ENCODE measurements around the gene ZNF366. TPM values are rescaled to one million over a fixed set of nuclear protein-coding genes. Genes with fewer than 3 reads are reported as not detected.

ZNF366 gene
- total RNA-seq, 2 donors from 2014 or later: not detected

DNA sequence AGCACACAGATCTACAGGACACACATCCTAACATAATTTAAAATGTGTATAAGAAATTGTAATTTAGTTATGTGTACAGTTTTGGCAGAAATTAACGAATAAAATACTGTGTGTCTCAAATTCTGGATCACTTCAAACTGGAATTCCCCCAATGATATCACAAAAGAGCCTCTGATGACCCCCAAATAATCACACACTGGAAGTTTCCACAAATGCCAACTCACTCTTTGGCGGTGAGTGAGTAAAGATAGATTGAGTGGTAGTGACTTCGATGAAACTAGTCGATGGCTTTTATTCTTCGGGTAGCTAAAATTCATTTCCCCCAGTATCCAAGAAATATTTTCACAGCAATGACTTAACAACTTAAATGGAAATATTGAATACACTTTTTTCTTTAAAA lies 2.2 kb downstream of the ZNF366 start:
- no peak overlapping the region for H3K9ac ChIP-seq (ENCODE audit: extremely low read depth, low read length, poor library complexity, severe bottlenecking)
- Mint-ChIP-seq H3K27me3 (ENCODE audit: insufficient read depth) (no peaks in the 10 kb centered on the region), H3K27ac (no peak overlapping the region), H3K9me3 (no peaks in the 10 kb centered on the region), H3K4me3 (no peak overlapping the region), H3K4me1 (peaks cover 14% of the 10 kb centered on the region), H3K36me3 (ENCODE audit: low read depth) (no peaks in the 10 kb centered on the region)
- no peak overlapping the region for H3K4me3 ChIP-seq (ENCODE audit: low read length)
- WGBS, 2 experiments (ENCODE audit: insufficient coverage in 1 of 2, insufficient read length in 1 of 2): 96 to 100% methylated on average over 1 to 5 of the region's 5 CpGs
- TF ChIP-seq, protein P1, sequence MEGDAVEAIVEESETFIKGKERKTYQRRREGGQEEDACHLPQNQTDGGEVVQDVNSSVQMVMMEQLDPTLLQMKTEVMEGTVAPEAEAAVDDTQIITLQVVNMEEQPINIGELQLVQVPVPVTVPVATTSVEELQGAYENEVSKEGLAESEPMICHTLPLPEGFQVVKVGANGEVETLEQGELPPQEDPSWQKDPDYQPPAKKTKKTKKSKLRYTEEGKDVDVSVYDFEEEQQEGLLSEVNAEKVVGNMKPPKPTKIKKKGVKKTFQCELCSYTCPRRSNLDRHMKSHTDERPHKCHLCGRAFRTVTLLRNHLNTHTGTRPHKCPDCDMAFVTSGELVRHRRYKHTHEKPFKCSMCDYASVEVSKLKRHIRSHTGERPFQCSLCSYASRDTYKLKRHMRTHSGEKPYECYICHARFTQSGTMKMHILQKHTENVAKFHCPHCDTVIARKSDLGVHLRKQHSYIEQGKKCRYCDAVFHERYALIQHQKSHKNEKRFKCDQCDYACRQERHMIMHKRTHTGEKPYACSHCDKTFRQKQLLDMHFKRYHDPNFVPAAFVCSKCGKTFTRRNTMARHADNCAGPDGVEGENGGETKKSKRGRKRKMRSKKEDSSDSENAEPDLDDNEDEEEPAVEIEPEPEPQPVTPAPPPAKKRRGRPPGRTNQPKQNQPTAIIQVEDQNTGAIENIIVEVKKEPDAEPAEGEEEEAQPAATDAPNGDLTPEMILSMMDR (conservative IDR thresholded peaks at IDR 0.05): no peak
- no peaks in the 10 kb centered on the region for H3K9me3 ChIP-seq (ENCODE audit: control insufficient read depth, low read length)
- H3K27ac ChIP-seq (ENCODE audit: low read depth, low read length): no peak overlapping the region
- H3K4me1 ChIP-seq (ENCODE audit: control insufficient read depth, insufficient read depth, low read length): no peaks in the 10 kb centered on the region
- no peaks in the 10 kb centered on the region for H3K36me3 ChIP-seq (ENCODE audit: control insufficient read depth, insufficient read depth, low read length)
- no peak for DNase-seq
- no peaks in the 10 kb centered on the region for H3K27me3 ChIP-seq (ENCODE audit: control insufficient read depth, insufficient read depth, low read length, poor library complexity, severe bottlenecking)

DNA sequence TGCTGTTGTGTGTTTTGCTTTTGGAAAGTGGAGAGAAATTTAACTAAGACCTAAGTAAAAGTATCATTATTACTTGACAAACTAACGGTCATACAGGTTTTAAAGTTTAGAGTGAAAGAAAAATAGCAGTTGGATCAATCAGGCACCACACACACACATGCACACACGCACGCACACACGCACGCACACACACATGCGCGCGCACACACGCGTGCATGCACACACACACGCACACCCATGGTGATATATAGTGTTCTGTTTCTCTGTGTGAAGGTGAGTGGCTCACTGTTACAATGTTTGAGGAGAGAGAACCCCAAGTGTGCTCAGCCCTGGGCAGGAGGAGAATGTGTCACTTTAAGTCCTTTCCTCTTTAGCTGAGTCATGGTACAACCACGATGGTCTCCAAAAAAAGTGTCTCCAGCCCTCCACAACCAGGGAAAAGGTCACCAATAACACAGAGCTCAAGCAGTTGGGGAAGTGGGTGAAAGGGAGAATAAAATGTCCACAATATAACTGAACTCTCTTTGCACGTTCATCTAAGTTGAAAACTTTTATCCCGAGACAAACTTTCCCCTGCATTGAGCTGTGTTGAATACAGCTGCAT lies 3.2 kb downstream of the ZNF366 start:
- Mint-ChIP-seq H3K4me3 (no peak overlapping the region), H3K36me3 (ENCODE audit: low read depth) (no peaks in the 10 kb centered on the region), H3K9me3 (no peaks in the 10 kb centered on the region), H3K4me1 (peaks cover 5% of the 10 kb centered on the region), H3K27me3 (ENCODE audit: insufficient read depth) (peaks cover 2% of the 10 kb centered on the region), H3K27ac (no peak overlapping the region)
- Histone ChIP-seq H3K4me3 (ENCODE audit: low read length) (no peak overlapping the region), H3K9me3 (ENCODE audit: control insufficient read depth, low read length) (no peaks in the 10 kb centered on the region), H3K27ac (ENCODE audit: low read depth, low read length) (no peak overlapping the region), H3K9ac (ENCODE audit: extremely low read depth, low read length, poor library complexity, severe bottlenecking) (no peak overlapping the region), H3K27me3 (ENCODE audit: control insufficient read depth, insufficient read depth, low read length, poor library complexity, severe bottlenecking) (no peaks in the 10 kb centered on the region), H3K36me3 (ENCODE audit: control insufficient read depth, insufficient read depth, low read length) (no peaks in the 10 kb centered on the region), H3K4me1 (ENCODE audit: control insufficient read depth, insufficient read depth, low read length) (no peaks in the 10 kb centered on the region)
- TF ChIP-seq, protein P1 (conservative IDR thresholded peaks at IDR 0.05): no peak
- no peak for DNase-seq
- 95% methylated on average over 7 to 14 of the region's 14 CpGs for WGBS, 2 experiments (ENCODE audit: insufficient coverage in 1 of 2, insufficient read length in 1 of 2)

DNA sequence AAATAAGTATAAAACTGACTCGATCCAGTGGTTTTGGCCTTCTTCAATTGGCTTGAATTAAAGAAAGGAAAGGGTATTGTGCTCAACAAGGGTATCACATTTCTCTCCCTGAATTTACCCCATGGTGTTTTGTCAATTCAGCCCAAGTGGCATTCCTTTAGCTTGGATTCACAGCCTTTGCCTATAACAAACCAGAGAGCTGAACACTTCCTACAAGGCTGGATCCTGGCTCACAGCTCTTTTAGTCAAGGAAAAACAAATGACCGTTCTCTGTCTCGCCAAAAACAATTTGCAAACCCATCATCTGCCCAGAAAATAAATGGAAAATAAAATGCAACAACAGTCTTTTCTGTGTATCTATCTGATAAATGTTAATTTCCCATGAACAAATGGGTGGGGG lies 5.7 kb downstream of the ZNF366 start:
- Mint-ChIP-seq H3K4me1 (peaks cover 3% of the 10 kb centered on the region), H3K4me3 (no peak overlapping the region)
- no peak for DNase-seq

More for the DNA sequence above, 5.7 kb downstream of the ZNF366 start:
- 86 to 93% methylated on average over 1 to 3 of the region's 3 CpGs for WGBS, 2 experiments (ENCODE audit: insufficient coverage in 1 of 2, insufficient read length in 1 of 2)
- H3K27me3 ChIP-seq (ENCODE audit: control insufficient read depth, insufficient read depth, low read length, poor library complexity, severe bottlenecking): no peaks in the 10 kb centered on the region
- no peak overlapping the region for H3K27ac Mint-ChIP-seq
- H3K36me3 ChIP-seq (ENCODE audit: control insufficient read depth, insufficient read depth, low read length): no peaks in the 10 kb centered on the region
- H3K27ac ChIP-seq (ENCODE audit: low read depth, low read length): peak overlapping the region; percentile 31
- no peaks in the 10 kb centered on the region for H3K9me3 Mint-ChIP-seq
- H3K4me1 ChIP-seq (ENCODE audit: control insufficient read depth, insufficient read depth, low read length): no peaks in the 10 kb centered on the region
- no peaks in the 10 kb centered on the region for H3K36me3 Mint-ChIP-seq (ENCODE audit: low read depth)
- H3K9ac ChIP-seq (ENCODE audit: extremely low read depth, low read length, poor library complexity, severe bottlenecking): no peak overlapping the region
- no peak overlapping the region for H3K4me3 ChIP-seq (ENCODE audit: low read length)
- TF ChIP-seq, protein P1 (conservative IDR thresholded peaks at IDR 0.05): no peak
- H3K27me3 Mint-ChIP-seq (ENCODE audit: insufficient read depth): peaks cover 2% of the 10 kb centered on the region
- no peaks in the 10 kb centered on the region for H3K9me3 ChIP-seq (ENCODE audit: control insufficient read depth, low read length)

Data from endodermal cell (in vitro differentiated cells).